GM21619 (cell line): ENCODE results near the gene VCAN.
A peak's percentile ranks its signal among the peaks of the same experiment; 100 is the strongest.

Experiments
- ATAC-seq: cut with Tn5 transposase; IDR thresholded peaks from one replicate; pipeline ENCODE4 v1.9.1; 2021; ENCODE audit not compliant: unreplicated experiment

VCAN gene

GRCh38 chr5:83467371-83468035 is 4.0 kb upstream of the VCAN start:
- ATAC-seq: no peak

GRCh38 chr5:83469075-83469474 is 2.5 kb upstream of the VCAN start:
- ATAC-seq: no peak

- no peak for ATAC-seq
These were observed 779 bp upstream of the VCAN start for GRCh38 chr5:83470526-83471404.

GRCh38 chr5:83472213-83472507 is 616 bp downstream of the VCAN start:
- no peak for ATAC-seq

- ATAC-seq: peak; percentile 40
These were observed 1.2 kb downstream of the VCAN start for GRCh38 chr5:83472508-83473345.

- peak; percentile 59 for ATAC-seq
These were observed 2.0 kb downstream of the VCAN start for GRCh38 chr5:83473346-83474160.

GRCh38 chr5:83474161-83474796 is 2.7 kb downstream of the VCAN start:
- ATAC-seq: peak; percentile 41

GRCh38 chr5:83474991-83475390 is 3.4 kb downstream of the VCAN start:
- no peak for ATAC-seq

GRCh38 chr5:83475391-83475863 is 3.9 kb downstream of the VCAN start:
- ATAC-seq: no peak

- ATAC-seq: no peak
These were observed 4.6 kb downstream of the VCAN start for GRCh38 chr5:83475935-83476814.

GRCh38 chr5:83482961-83483360 is 11.4 kb downstream of the VCAN start:
- no peak for ATAC-seq

- ATAC-seq: no peak
These were observed 12.8 kb downstream of the VCAN start for GRCh38 chr5:83484294-83484693.

GRCh38 chr5:83485842-83486241 is 14.3 kb downstream of the VCAN start:
- no peak for ATAC-seq

GRCh38 chr5:83487155-83487554 is 15.6 kb downstream of the VCAN start:
- no peak for ATAC-seq

- no peak for ATAC-seq
These were observed 16.7 kb downstream of the VCAN start for GRCh38 chr5:83488271-83488670.

- no peak for ATAC-seq
These were observed 17.3 kb downstream of the VCAN start for GRCh38 chr5:83488821-83489220.

GRCh38 chr5:83490203-83490602 is 18.7 kb downstream of the VCAN start:
- no peak for ATAC-seq

- ATAC-seq: no peak
These were observed 20.8 kb downstream of the VCAN start for GRCh38 chr5:83492331-83492730.

GRCh38 chr5:83493644-83494043 is 22.1 kb downstream of the VCAN start:
- no peak for ATAC-seq
